Thyroid gland (tissue), 4 donors: ENCODE data around the gene IGF2BP3.

ENCODE experiments used
- CTCF ChIP-seq, 6 experiments: fragments of 200-600 bp in 3 of 6; fragments of 450-650 bp in 3 of 6; sonication (generic) in 3 of 6; IDR thresholded peaks; one replicate each; pipeline ENCODE4 v1.5.1; 2016 to 2019; ENCODE audit warnings: antibody characterized with exemption in 6 of 6, mild to moderate bottlenecking in 2 of 6, inconsistent platforms in 1 of 6, moderate library complexity in 1 of 6
- POLR2A ChIP-seq, 2 donors: fragments of 450-650 bp; IDR thresholded peaks; one replicate each; pipeline ENCODE4 v1.6.1; 2017; ENCODE audit warnings: antibody characterized with exemption in 2 of 2, mild to moderate bottlenecking in 2 of 2, moderate library complexity in 1 of 2

- TF ChIP-seq CTCF (IDR thresholded peaks at IDR 0.05) (no peak), POLR2A (IDR thresholded peaks at IDR 0.05) (no peak)
Measured at GRCh38 chr7:23419845-23420244, 50.4 kb downstream of the IGF2BP3 start.
